Inflammatory macrophage treated with lipopolysaccharide for 1 hour (primary cell): ENCODE measurements around the gene NAV3.
"Not testable (repeated sequence)": the region's sequence is repeated elsewhere in the genome, so short reads cannot be mapped to it uniquely, and the experiment has no call there.

Experiments used
- DNase-seq, 2 donors: peaks; one replicate each; pipeline ENCODE4 v3.0.0-alpha.2; 2020 to 2022

NAV3 gene

GRCh38 chr12:78208092-78208491 lies 377.4 kb downstream of the NAV3 start:
- no peak for DNase-seq

GRCh38 chr12:78209846-78210505 lies 379.3 kb downstream of the NAV3 start:
- DNase-seq, result no peak

- no peak for DNase-seq
These were observed 379.8 kb downstream of the NAV3 start for GRCh38 chr12:78210506-78210860.

GRCh38 chr12:78210894-78211302 lies 380.2 kb downstream of the NAV3 start:
- DNase-seq, result no peak

DNA sequence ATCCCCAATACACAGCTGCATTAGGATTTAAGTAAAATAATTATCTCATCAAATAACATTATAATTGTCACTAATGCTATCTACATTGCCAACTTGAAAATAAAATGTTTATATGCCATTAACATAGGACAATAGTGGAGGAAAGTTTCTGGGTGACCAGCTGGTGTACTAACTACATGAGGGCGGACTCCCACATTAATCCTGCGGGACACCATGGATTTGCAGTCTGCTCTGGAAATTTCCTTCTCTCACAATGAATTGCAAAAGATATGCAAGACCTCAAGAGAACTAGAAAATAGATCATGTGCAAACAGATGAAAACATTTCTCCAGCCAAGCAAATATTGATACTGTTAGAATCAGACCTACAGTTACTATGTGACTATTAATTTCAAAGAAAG lies 390.1 kb downstream of the NAV3 start:
- DNase-seq, result no peak

GRCh38 chr12:78224154-78224553 lies 393.5 kb downstream of the NAV3 start:
- no peak for DNase-seq

DNA sequence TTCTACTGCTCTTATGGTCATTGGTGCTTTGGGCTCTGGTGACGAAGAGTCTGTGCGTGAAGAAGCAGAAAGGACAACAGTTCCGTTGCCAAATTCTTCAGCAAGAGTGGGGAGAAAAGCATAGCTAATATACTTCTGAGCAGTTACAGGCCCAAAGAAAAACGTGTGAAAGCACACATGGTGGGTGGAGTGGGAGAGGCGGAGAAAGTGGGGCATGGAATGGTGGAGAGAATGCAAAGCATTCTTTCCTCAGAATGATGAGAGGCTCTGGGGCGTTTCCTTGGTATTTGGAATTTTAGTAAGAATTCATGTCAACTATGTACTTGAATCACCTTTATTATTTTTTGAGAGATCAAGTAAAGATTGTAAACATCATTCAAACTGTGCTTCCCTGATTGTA lies 396.1 kb downstream of the NAV3 start:
- DNase-seq, result no peak

DNA sequence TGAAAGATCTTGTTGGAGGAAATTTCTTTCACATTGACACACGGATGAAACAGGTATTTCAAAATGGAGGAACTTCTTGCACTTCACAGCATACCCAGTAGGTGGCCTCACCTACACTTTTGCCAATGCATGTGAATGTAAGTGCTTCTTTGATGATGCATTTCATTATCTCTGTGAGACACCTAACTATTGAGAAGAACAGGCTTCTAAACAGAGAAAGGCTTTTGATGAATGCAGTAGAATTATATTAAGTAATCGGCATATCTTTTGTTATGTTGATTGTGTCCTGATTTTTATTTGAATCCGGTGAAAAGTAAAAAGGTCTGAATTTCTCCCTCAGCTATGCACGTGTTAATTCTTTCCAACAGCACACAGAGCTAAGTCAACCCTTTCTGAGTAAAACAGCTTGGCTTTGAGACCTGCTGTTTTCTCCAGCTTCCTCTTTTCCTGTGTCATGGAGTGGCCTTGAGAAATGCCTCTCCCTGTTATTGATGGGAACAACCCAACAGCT lies 399.0 kb downstream of the NAV3 start:
- DNase-seq, result peak in 1 of 2 donors; percentile 18

- no peak for DNase-seq
These were observed 402.1 kb downstream of the NAV3 start for GRCh38 chr12:78232756-78233155.

DNA sequence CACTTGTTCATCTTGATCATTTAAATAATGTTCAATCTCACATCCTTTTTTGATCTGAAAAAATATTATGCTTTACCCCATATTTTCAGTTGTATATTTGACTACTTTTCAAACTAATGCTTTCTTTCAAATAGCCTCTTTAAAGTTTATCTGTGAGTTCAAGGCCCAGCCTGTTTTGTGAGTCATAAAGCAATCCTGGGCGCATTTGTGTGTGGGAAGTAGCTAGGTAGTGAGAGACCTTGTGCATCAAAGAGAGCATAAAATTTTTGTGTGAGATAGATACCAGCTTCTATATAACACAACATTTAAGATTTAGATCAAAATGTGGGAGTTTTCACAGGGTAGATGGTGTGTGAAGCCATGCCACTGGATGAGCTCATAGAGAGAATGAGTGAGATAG lies 405.6 kb downstream of the NAV3 start:
- DNase-seq, result no peak

- no peak for DNase-seq
These were observed 408.9 kb downstream of the NAV3 start for GRCh38 chr12:78239544-78239943.

DNA sequence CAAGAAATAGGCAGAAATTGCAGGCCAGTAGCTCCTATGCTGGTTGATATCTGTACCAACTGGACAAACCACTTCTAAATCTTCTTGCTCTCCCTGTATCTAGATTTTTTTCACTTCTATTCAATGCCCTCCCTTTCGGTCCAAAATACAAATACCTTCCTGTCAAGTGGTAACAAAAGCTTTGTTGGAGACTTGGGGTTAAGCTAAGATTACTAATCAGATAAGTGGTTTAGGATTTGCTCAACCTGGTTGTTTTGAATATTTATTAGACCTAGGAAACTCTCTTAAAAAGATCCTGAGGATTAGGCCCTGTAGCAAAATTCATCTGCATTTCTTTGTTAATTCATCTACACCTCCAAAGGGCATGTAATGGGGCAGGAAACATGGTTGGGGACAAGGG lies 410.1 kb downstream of the NAV3 start:
- DNase-seq, result no peak

DNA sequence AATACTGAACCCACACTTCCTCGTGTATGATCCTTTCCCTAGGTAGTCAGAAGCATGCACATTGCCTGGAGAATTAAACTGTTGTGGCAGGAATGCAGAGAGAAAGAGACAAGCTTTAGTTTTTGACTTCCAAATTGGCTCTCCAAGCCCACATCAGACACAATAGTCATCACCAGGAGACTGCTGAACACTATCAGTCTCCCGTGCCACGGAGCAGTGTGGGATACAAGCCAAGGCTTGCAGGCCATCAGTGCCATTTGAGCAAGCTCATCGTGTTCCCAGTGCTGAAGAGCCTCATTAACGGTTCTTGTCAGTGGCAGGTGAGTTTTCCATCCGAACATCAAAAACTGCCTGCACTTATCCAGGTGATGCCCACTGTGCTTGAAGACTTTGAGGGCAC lies 410.8 kb downstream of the NAV3 start:
- no peak for DNase-seq

DNA sequence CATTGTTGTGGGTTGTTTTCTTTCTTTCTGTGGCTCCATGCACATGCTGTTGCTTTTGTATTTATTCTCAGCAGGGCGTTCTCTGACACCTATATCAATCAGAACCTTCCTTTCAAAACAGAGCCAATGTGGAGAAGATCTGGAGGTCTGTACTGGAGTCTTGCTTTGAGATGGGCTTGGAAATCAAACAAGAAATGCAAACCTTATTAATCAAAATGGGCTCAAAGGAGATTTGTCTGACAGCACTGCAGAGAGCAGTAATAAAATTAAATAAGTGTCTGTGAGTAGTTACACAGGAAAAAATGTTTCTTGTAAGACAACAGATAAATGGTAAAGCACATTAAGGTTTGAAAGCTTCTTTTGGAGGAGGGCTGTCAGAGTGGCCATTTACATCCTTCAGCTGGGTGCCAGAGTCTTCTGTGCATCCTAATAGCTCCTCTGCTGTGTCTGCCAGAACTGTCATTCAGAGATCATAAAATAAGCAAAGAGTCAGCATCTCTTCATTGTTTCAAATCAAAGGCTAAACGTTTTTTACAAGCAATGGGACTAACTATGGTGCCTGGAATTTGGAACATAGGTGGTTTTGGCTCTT lies 414.3 kb downstream of the NAV3 start:
- DNase-seq, result no peak

DNA sequence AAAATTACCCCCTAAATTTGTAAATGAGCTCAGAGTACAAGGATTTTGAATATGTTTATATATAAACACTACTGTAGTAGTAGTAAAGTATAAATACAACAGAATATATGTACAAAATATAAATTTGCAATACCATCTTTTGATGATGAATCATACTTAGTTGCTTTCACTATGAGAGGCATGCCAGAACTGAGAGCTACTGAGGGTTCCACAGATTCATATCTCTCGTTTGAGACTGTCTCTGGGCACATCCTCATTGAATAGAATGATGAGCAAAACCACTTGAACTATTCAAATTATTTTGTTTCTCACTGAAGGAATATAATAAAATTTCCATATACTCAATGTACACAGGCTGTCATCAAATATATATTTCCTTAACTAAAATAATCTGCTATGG lies 417.6 kb downstream of the NAV3 start:
- no peak for DNase-seq

DNA sequence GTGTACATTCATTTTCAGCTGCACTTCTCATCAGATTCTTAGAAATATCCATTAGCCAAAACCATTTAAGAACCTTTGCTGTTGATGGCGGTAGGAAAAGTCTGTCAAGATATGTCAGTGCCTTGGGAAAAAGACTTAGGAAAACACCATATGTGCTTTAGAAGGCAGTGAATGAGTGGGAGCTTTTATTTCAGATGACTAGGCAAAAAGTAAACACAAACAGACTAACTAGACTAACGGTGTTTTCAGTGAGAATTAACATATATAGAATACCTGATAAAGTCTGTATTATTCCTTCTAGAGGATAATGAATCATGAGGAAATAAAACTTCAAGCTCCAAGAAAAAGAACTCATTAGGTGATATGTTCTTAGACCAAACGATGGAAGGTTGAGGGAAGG lies 418.9 kb downstream of the NAV3 start:
- no peak for DNase-seq

DNA sequence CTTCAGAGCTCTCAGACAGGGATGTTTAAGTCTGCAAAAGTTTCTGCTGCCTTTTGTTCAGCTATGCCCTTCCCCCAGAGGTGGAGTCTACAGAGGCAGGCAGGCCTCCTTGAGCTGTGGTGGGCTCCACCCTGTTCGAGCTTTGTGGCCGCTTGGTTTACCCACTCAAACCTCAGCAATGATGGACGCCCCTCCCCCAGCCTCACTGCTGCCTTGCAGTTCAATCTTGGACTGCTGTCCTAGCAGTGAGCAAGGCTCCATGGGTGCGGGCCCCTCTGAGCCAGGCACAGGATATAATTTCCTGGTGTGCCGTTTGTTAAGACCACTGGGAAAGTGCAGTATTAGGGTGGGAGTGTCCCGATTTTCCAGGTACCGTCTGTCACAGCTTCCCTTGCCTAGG lies 427.0 kb downstream of the NAV3 start:
- not testable (repeated sequence) for DNase-seq

DNA sequence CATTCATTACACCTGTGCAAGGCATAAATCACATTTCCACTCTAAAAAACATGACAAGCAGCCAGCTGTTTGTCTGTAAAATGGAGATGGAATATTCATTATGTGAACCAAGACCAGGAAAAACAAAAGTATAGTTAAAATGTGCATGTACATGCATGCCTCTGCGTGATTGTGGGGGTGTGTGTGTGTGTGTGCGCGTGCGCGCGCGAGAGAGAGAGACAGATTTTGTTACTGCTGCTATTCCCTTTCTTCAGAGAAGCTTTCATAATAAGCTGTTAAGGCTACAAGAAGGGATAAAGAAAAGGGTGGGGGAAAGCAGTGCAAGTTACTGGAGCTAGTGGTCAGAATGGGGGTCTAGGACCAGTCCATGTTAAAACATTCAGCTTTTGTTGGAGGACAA lies 430.3 kb downstream of the NAV3 start:
- no peak for DNase-seq

DNA sequence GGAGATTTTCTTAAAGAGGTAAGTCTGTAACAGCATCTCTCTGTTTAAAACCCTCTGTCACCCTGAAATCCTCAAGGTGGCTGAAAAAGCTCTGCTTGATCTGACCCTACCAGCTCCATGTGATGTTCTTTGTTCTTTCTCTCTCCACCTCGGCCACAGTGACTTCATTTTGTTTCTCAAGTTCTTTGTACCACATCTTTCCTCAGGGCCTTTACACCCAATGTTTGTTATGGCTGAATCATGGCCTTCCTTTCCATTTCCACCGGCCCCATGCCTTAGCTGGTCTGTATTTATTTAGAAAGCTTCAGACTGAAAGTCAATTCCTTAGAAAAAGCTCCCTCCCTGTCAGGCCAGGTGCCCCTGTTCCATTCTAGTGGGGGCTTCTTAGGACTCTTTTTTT lies 431.2 kb downstream of the NAV3 start:
- no peak for DNase-seq
